ENCODE data around the gene LAMB4.

Gene LAMB4

DNA sequence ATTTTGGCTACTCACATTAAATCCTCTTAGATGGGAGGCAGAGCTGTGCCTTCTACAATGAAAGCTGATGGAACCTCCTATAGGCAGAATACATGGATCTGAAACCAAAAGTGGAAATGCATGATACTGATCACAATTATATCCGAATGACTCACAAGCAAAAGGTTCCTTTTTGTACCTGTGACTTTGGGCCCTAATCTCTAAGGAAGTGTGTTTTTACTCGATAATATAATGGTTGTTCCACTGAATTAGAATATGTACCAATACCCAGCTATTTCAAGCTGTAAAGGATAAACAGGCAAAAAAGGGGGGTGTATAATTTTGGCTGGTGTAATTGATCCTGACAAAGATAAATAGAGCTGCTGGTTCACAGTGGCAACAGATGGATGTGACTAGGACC, 109.6 kb downstream of the LAMB4 start:
- Histone ChIP-seq H3K36me3 (ENCODE audit: control insufficient read depth, insufficient read depth, low read length, severe bottlenecking) (no peaks in the 10 kb centered on the region), H3K4me3 (ENCODE audit: low read length) (no peak overlapping the region), H3K4me1 (ENCODE audit: control insufficient read depth, insufficient read depth, low read length) (peaks cover 2% of the 10 kb centered on the region), H3K9me3 (ENCODE audit: control insufficient read depth, low read length) (no peaks in the 10 kb centered on the region), H3K27me3 (replicated peaks; ENCODE audit: control insufficient read depth, insufficient read depth, low read length) (no peaks in the 10 kb centered on the region), H3K9ac (ENCODE audit: low read length) (no peak overlapping the region)
- no peak for DNase-seq (ENCODE audit: low read depth)

DNA sequence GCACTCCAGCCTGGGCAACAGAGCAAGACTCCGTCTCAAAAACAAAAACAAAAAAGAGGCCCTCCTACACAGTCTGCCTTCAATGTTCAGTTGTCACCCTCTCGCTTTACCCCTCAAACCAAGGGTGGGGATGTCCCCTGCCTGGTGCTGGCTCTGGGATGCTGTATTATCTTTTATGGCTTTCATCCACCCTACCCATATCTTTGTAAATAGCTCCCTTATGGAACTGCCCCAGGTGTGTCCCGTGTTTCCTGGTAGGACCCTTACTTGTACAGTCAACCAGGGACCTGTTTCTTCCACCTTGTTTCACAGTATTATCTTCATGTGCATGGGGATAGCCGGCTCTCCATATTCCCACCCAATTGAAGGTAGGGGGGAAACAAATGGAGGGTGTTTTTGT, 111.5 kb downstream of the LAMB4 start:
- no peak for DNase-seq (ENCODE audit: low read depth)
- H3K36me3 ChIP-seq (ENCODE audit: control insufficient read depth, insufficient read depth, low read length, severe bottlenecking), result no peaks in the 10 kb centered on the region

DNA sequence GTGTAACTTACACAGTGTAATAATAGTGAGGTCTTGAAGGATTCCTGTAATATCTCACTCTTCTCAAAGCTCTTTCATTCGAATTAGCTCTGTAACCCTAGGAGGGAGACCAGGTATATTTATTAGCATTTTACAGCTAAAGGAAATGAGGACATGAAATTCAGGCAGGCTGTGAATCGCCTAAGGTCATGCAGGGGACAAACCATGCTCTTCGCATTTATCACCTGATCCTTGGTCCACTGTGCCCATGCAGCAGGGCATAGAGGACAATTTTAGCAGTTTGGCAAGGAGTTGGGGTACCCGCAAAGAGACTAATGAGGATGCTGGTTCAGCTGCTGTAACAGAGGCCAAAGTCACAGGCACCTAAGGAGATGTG, 112.4 kb downstream of the LAMB4 start:
- H3K36me3 ChIP-seq (ENCODE audit: control insufficient read depth, insufficient read depth, low read length, severe bottlenecking), result no peaks in the 10 kb centered on the region
- no peaks in the 10 kb centered on the region for H3K27me3 ChIP-seq (replicated peaks; ENCODE audit: control insufficient read depth, insufficient read depth, low read length)
- no peak overlapping the region for H3K4me3 ChIP-seq (ENCODE audit: low read length)
- H3K4me1 ChIP-seq (ENCODE audit: control insufficient read depth, insufficient read depth, low read length), result peaks cover 3% of the 10 kb centered on the region
- H3K9ac ChIP-seq (ENCODE audit: low read length), result no peak overlapping the region
- H3K9me3 ChIP-seq (ENCODE audit: control insufficient read depth, low read length), result no peaks in the 10 kb centered on the region
- no peak for DNase-seq (ENCODE audit: low read depth)

More for the DNA sequence above, 111.5 kb downstream of the LAMB4 start:
- Histone ChIP-seq H3K9me3 (ENCODE audit: control insufficient read depth, low read length) (no peaks in the 10 kb centered on the region), H3K4me1 (ENCODE audit: control insufficient read depth, insufficient read depth, low read length) (peaks cover 2% of the 10 kb centered on the region), H3K4me3 (ENCODE audit: low read length) (no peak overlapping the region), H3K27me3 (replicated peaks; ENCODE audit: control insufficient read depth, insufficient read depth, low read length) (no peaks in the 10 kb centered on the region), H3K9ac (ENCODE audit: low read length) (no peak overlapping the region)

GRCh38 chr7:108016841-108017775, 113.1 kb downstream of the LAMB4 start:
- no peaks in the 10 kb centered on the region for H3K27me3 ChIP-seq (replicated peaks; ENCODE audit: control insufficient read depth, insufficient read depth, low read length)
- peaks cover 10% of the 10 kb centered on the region for H3K4me1 ChIP-seq (ENCODE audit: control insufficient read depth, insufficient read depth, low read length)
- H3K9ac ChIP-seq (ENCODE audit: low read length), result no peak overlapping the region
- no peak overlapping the region for H3K4me3 ChIP-seq (ENCODE audit: low read length)
- no peaks in the 10 kb centered on the region for H3K9me3 ChIP-seq (ENCODE audit: control insufficient read depth, low read length)
- H3K36me3 ChIP-seq (ENCODE audit: control insufficient read depth, insufficient read depth, low read length, severe bottlenecking), result no peaks in the 10 kb centered on the region
- peak; percentile 56 for DNase-seq (ENCODE audit: low read depth)

DNA sequence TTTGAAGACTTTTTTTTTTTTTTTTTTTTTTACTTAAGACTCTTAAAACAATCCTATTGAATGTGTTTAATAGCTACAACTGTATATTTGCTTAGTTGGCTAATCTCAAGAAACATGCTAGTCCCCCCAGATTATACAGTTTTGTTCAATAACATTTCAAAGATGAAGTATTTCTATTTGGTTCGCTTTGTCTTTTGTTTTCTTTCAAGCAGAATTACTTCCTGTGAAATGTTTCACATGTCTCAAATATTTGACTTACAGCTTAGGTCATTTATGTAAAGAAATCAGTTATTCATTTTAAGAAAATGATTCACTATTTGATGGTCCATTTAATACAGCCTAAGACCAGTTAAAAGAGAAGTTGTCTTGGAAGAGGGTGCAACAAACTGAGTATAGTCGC, 114.4 kb downstream of the LAMB4 start:
- Histone ChIP-seq H3K4me1 (ENCODE audit: control insufficient read depth, insufficient read depth, low read length) (peaks cover 15% of the 10 kb centered on the region), H3K27me3 (replicated peaks; ENCODE audit: control insufficient read depth, insufficient read depth, low read length) (no peaks in the 10 kb centered on the region), H3K36me3 (ENCODE audit: control insufficient read depth, insufficient read depth, low read length, severe bottlenecking) (no peaks in the 10 kb centered on the region), H3K4me3 (ENCODE audit: low read length) (no peak overlapping the region), H3K9me3 (ENCODE audit: control insufficient read depth, low read length) (no peaks in the 10 kb centered on the region), H3K9ac (ENCODE audit: low read length) (no peak overlapping the region)
- DNase-seq (ENCODE audit: low read depth), result no peak

DNA sequence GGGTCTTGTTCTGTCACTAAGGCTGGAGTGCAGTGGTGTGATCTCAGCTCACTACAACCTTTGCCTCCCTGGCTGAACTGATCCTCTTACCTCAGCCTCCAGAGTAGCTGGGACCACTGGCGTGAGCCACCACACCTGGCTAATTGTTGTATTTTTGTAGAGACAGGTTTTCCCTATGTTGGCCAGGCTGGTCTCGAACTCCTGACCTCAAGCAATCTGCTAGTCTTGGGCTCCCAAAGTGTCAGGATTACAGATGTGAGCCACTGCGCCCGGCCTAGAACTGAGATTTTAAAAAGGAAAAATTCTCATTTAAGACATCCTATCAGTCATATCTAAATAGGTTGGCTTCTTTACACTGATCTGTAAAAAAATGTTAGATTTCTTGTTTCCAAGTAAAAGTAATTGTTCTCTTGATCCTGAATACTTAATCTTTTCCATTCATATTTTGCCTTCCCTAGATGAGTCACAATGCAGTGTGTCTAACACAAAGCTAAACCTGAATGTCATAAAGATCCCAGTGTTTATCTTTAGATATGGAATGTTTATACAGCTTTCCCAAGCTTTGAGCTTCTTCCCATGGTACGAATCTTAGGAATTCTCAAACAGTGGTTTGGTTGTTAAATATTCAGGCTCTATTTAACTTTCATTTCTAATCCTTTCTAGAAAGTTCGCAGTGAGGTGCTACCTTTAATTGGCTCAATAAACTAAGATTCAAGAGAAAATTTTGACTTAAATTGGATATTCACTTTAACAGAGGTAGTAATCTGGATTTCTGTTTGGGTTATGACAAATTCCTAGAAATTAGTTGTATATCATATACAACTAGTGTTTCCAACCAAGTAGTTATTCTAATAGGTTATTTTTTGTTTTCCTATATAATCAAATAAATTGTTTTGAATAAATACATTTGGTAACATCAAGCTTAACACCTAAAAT, 115.1 kb downstream of the LAMB4 start:
- DNase-seq (ENCODE audit: low read depth), result peak; percentile 56
- H3K4me3 ChIP-seq (ENCODE audit: low read length), result no peak overlapping the region
- H3K9me3 ChIP-seq (ENCODE audit: control insufficient read depth, low read length), result no peaks in the 10 kb centered on the region
- H3K27me3 ChIP-seq (replicated peaks; ENCODE audit: control insufficient read depth, insufficient read depth, low read length), result no peaks in the 10 kb centered on the region
- no peak overlapping the region for H3K9ac ChIP-seq (ENCODE audit: low read length)
- no peaks in the 10 kb centered on the region for H3K36me3 ChIP-seq (ENCODE audit: control insufficient read depth, insufficient read depth, low read length, severe bottlenecking)
- peaks cover 18% of the 10 kb centered on the region for H3K4me1 ChIP-seq (ENCODE audit: control insufficient read depth, insufficient read depth, low read length)

DNA sequence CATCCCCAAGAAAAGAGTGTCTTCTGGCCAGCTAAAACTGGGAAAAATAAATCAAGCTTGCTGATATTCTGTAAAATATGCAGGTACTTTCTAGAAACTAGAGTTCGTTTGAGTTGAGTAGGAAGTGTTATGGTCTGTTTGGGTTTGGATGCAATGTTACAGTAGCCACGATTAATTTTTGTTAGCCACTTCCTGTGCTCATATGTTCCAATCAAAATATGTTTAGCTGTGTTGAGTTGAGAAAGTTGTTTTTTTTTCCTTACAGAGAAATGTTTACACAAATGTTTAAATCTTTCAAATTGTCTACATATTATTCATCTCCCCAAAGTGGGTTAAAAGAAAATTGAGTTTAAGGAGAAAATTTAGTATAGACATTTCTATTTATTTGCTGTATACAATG, 115.9 kb downstream of the LAMB4 start:
- H3K4me1 ChIP-seq (ENCODE audit: control insufficient read depth, insufficient read depth, low read length), result peaks cover 18% of the 10 kb centered on the region
- no peaks in the 10 kb centered on the region for H3K36me3 ChIP-seq (ENCODE audit: control insufficient read depth, insufficient read depth, low read length, severe bottlenecking)
- no peak overlapping the region for H3K9ac ChIP-seq (ENCODE audit: low read length)
- no peak overlapping the region for H3K4me3 ChIP-seq (ENCODE audit: low read length)
- no peak for DNase-seq (ENCODE audit: low read depth)
- H3K9me3 ChIP-seq (ENCODE audit: control insufficient read depth, low read length), result no peaks in the 10 kb centered on the region
- H3K27me3 ChIP-seq (replicated peaks; ENCODE audit: control insufficient read depth, insufficient read depth, low read length), result no peaks in the 10 kb centered on the region

- Histone ChIP-seq H3K4me3 (ENCODE audit: low read length) (no peak overlapping the region), H3K9ac (ENCODE audit: low read length) (no peak overlapping the region), H3K4me1 (ENCODE audit: control insufficient read depth, insufficient read depth, low read length) (peaks cover 18% of the 10 kb centered on the region), H3K36me3 (ENCODE audit: control insufficient read depth, insufficient read depth, low read length, severe bottlenecking) (no peaks in the 10 kb centered on the region), H3K27me3 (replicated peaks; ENCODE audit: control insufficient read depth, insufficient read depth, low read length) (no peaks in the 10 kb centered on the region), H3K9me3 (ENCODE audit: control insufficient read depth, low read length) (no peaks in the 10 kb centered on the region)
- DNase-seq (ENCODE audit: low read depth), result no peak
Measured at GRCh38 chr7:108012499-108013430, 117.4 kb downstream of the LAMB4 start.

- peaks cover 21% of the 10 kb centered on the region for H3K4me1 ChIP-seq (ENCODE audit: control insufficient read depth, insufficient read depth, low read length)
- no peaks in the 10 kb centered on the region for H3K9me3 ChIP-seq (ENCODE audit: control insufficient read depth, low read length)
- H3K9ac ChIP-seq (ENCODE audit: low read length), result no peak overlapping the region
Measured at GRCh38 chr7:108010377-108010776, 119.8 kb downstream of the LAMB4 start.

GRCh38 chr7:108009873-108010272, 120.3 kb downstream of the LAMB4 start:
- H3K27me3 ChIP-seq (replicated peaks; ENCODE audit: control insufficient read depth, insufficient read depth, low read length), result no peaks in the 10 kb centered on the region
- H3K4me1 ChIP-seq (ENCODE audit: control insufficient read depth, insufficient read depth, low read length), result peaks cover 21% of the 10 kb centered on the region
- H3K9ac ChIP-seq (ENCODE audit: low read length), result no peak overlapping the region
- DNase-seq (ENCODE audit: low read depth), result no peak
- no peaks in the 10 kb centered on the region for H3K36me3 ChIP-seq (ENCODE audit: control insufficient read depth, insufficient read depth, low read length, severe bottlenecking)
- H3K4me3 ChIP-seq (ENCODE audit: low read length), result no peak overlapping the region
- no peaks in the 10 kb centered on the region for H3K9me3 ChIP-seq (ENCODE audit: control insufficient read depth, low read length)

More at GRCh38 chr7:108010377-108010776, 119.8 kb downstream of the LAMB4 start:
- DNase-seq (ENCODE audit: low read depth), result no peak
- H3K27me3 ChIP-seq (replicated peaks; ENCODE audit: control insufficient read depth, insufficient read depth, low read length), result no peaks in the 10 kb centered on the region
- H3K36me3 ChIP-seq (ENCODE audit: control insufficient read depth, insufficient read depth, low read length, severe bottlenecking), result no peaks in the 10 kb centered on the region
- no peak overlapping the region for H3K4me3 ChIP-seq (ENCODE audit: low read length)

Measured in adipocyte (in vitro differentiated cells).